Left lung (tissue), 10 donors: Measurements from ENCODE around the gene TSC22D3. TPM values are rescaled to one million over a fixed set of nuclear protein-coding genes. Genes with fewer than 3 reads are reported as not detected.

Source experiments
- ATAC-seq: fragments of 200-7000 bp; cut with Tn5 transposase; one replicate; pipeline ENCODE4 v1.9.1; 2020; ENCODE audit warnings: moderate library complexity
- DNase-seq, 4 donors: peaks; one replicate each; pipeline ENCODE4 v3.0.0-alpha.2; 2013 to 2020
- H3K27ac ChIP-seq, 2 donors: fragments of 200-600 bp; sonication (generic) in 1 of 2; one replicate each; pipeline versions ENCODE4 v1.5.0 to v1.8.0; 2020 to 2021
- H3K27me3 ChIP-seq, 2 donors: fragments of 200-600 bp; sonication (generic) in 1 of 2; one replicate each; pipeline versions ENCODE4 v1.5.0 to v1.8.0; 2020 to 2021
- H3K36me3 ChIP-seq, 2 donors: fragments of 200-600 bp; sonication (generic) in 1 of 2; one replicate each; pipeline versions ENCODE4 v1.5.0 to v1.8.0; 2020 to 2021
- H3K4me1 ChIP-seq, 2 donors: fragments of 200-600 bp; one replicate each; pipeline ENCODE4 v1.8.0; 2021
- H3K4me3 ChIP-seq, 2 donors: fragments of 200-600 bp; sonication (generic) in 1 of 2; one replicate each; pipeline versions ENCODE4 v1.5.0 to v1.8.0; 2020 to 2021; ENCODE audit warnings: mild to moderate bottlenecking in 1 of 2
- H3K9me3 ChIP-seq, 2 donors: fragments of 200-600 bp; sonication (generic) in 1 of 2; one replicate each; pipeline versions ENCODE4 v1.5.0 to v1.8.0; 2020 to 2021
- CTCF ChIP-seq, 2 donors: fragments of 200-600 bp; sonication (generic) in 1 of 2; IDR thresholded peaks; one replicate each; pipeline versions ENCODE4 v1.5.0 to v1.8.0; 2021; ENCODE audit warnings: antibody characterized with exemption in 2 of 2
- intact Hi-C, 2 donors: fragments of 100-400 bp; cut with DNase I; formaldehyde crosslinking; loops; one replicate each; pipeline versions ENCODE4 v1.11.2 to v1.14.2; 2022
- polyA plus RNA-seq, 6 donors: library from polyadenylated mRNA; unstranded; fragments of 120-200 nt; gene quantifications; one replicate each; pipeline ENCODE4 v1.2.1, GENCODE V29; 2013; ENCODE audit not compliant: insufficient read length in 6 of 6
- total RNA-seq, 2 donors: library from RNA; stranded (reverse); fragmentation: NEBNext Ultra II Directional; extraction: Animal tissue kit (Norgen Biotek cat#: 25700); gene quantifications; one replicate each; pipeline ENCODE4 v1.2.1, GENCODE V29; 2021
- donor health status: DM: no; HTN: yes; CAD: no.
- donor health status: DM: no; HTN: no; CAD: no.

Gene TSC22D3
- total and polyA plus RNA-seq, 8 donors, result 119 to 156 (median 126) TPM

GRCh38 chrX:107684956-107685385 is 90.6 kb downstream of the TSC22D3 start:
- intact Hi-C loops, result no loop called here
- no peak for TF ChIP-seq CTCF (IDR thresholded peaks at IDR 0.05)
- peaks cover 11 to 51% of the 10 kb centered on the region in 2 donors for H3K4me1 ChIP-seq
- peak in 2 of 4 donors; percentile 81 to 91 for DNase-seq
- no peaks in the 10 kb centered on the region for H3K27me3 ChIP-seq
- H3K36me3 ChIP-seq, result no peaks in the 10 kb centered on the region
- H3K9me3 ChIP-seq, result no peaks in the 10 kb centered on the region
- H3K27ac ChIP-seq, result peak overlapping the region; percentile 21 to 82
- no peak overlapping the region for H3K4me3 ChIP-seq
- peak; percentile 89 for ATAC-seq

- H3K4me3 ChIP-seq, result no peak overlapping the region
- intact Hi-C loops, result no loop called here
- H3K4me1 ChIP-seq, result peaks cover 11 to 62% of the 10 kb centered on the region in 2 donors
- DNase-seq (no peak), ATAC-seq (no peak)
- TF ChIP-seq CTCF (IDR thresholded peaks at IDR 0.05), result no peak
- H3K36me3 ChIP-seq, result no peaks in the 10 kb centered on the region
- no peaks in the 10 kb centered on the region for H3K27me3 ChIP-seq
- H3K27ac ChIP-seq, result peak overlapping the region in 1 of 2 donors; percentile 82
- H3K9me3 ChIP-seq, result no peaks in the 10 kb centered on the region
These were observed 91.7 kb downstream of the TSC22D3 start for GRCh38 chrX:107683931-107684330.

- H3K27me3 ChIP-seq, result no peaks in the 10 kb centered on the region
- H3K9me3 ChIP-seq, result no peaks in the 10 kb centered on the region
- intact Hi-C loops, result no loop called here
- DNase-seq, result no peak
- no peak overlapping the region for H3K4me3 ChIP-seq
- H3K4me1 ChIP-seq, result peaks cover 11 to 68% of the 10 kb centered on the region in 2 donors
- H3K27ac ChIP-seq, result peak overlapping the region; percentile 16 to 82
- TF ChIP-seq CTCF (IDR thresholded peaks at IDR 0.05), result no peak
- peak; percentile 47 for ATAC-seq
- H3K36me3 ChIP-seq, result no peaks in the 10 kb centered on the region
These were observed 92.3 kb downstream of the TSC22D3 start for GRCh38 chrX:107683124-107683895.

GRCh38 chrX:107682256-107682655 is 93.3 kb downstream of the TSC22D3 start:
- intact Hi-C loops, result no loop called here
- Histone ChIP-seq H3K4me1 (peaks cover 16 to 77% of the 10 kb centered on the region in 2 donors), H3K27ac (no peak overlapping the region), H3K36me3 (no peaks in the 10 kb centered on the region), H3K27me3 (peaks cover 0 to 2% of the 10 kb centered on the region in 2 donors), H3K9me3 (no peaks in the 10 kb centered on the region), H3K4me3 (no peak overlapping the region)
- DNase-seq (no peak), ATAC-seq (no peak)
- TF ChIP-seq CTCF (IDR thresholded peaks at IDR 0.05), result no peak

- H3K27me3 ChIP-seq, result peaks cover 0 to 2% of the 10 kb centered on the region in 2 donors
- TF ChIP-seq CTCF (IDR thresholded peaks at IDR 0.05), result no peak
- no peaks in the 10 kb centered on the region for H3K36me3 ChIP-seq
- intact Hi-C loops, result loop anchor here in 1 of 2 donors (5.0 kb wide), 1 partner anchor 38 kb away; no protein-coding TSS in a partner anchor
- peak in 2 of 4 donors; percentile 68 to 72 for DNase-seq
- no peak overlapping the region for H3K4me3 ChIP-seq
- H3K27ac ChIP-seq, result peak overlapping the region in 1 of 2 donors; percentile 50
- H3K4me1 ChIP-seq, result peaks cover 25 to 58% of the 10 kb centered on the region in 2 donors
- ATAC-seq, result no peak
- no peaks in the 10 kb centered on the region for H3K9me3 ChIP-seq
These were observed 96.4 kb downstream of the TSC22D3 start for GRCh38 chrX:107678957-107679740.
